GM10847 (cell line): ENCODE results near the gene DUS2.

Experiments
- POLR2A ChIP-seq: IDR thresholded peaks from 2 replicates; pipeline ENCODE4 v1.6.1; 2011; ENCODE audit not compliant: insufficient read length; ENCODE audit errors: extremely low read depth

The DUS2 gene

GRCh38 chr16:68081861-68082628, 59.0 kb downstream of the DUS2 start:
- no peak for TF ChIP-seq POLR2A

GRCh38 chr16:68082629-68083238, 59.6 kb downstream of the DUS2 start:
- TF ChIP-seq POLR2A: no peak

GRCh38 chr16:68083239-68083781, 60.2 kb downstream of the DUS2 start:
- no peak for TF ChIP-seq POLR2A

GRCh38 chr16:68083861-68084503, 60.9 kb downstream of the DUS2 start:
- no peak for TF ChIP-seq POLR2A

- peak; percentile 67 for TF ChIP-seq POLR2A
Measured at GRCh38 chr16:68084504-68085258, 61.6 kb downstream of the DUS2 start.

- peak; percentile 53 for TF ChIP-seq POLR2A
Measured at GRCh38 chr16:68085259-68086071, 62.4 kb downstream of the DUS2 start, which contains the start of gene NFATC3. TSS of gene NFATC3 (plus strand) at chr16:68085370. CDS start at chr16:68085682, 312 bp downstream.

GRCh38 chr16:68086336-68086841, 63.3 kb downstream of the DUS2 start:
- no peak for TF ChIP-seq POLR2A

GRCh38 chr16:68086860-68087268, 63.8 kb downstream of the DUS2 start:
- no peak for TF ChIP-seq POLR2A

GRCh38 chr16:68087688-68088087, 64.6 kb downstream of the DUS2 start:
- TF ChIP-seq POLR2A: no peak

- no peak for TF ChIP-seq POLR2A
Measured at GRCh38 chr16:68088130-68088972, 65.3 kb downstream of the DUS2 start.

GRCh38 chr16:68089067-68089466, 66.0 kb downstream of the DUS2 start:
- no peak for TF ChIP-seq POLR2A

GRCh38 chr16:68090130-68090529, 67.0 kb downstream of the DUS2 start:
- no peak for TF ChIP-seq POLR2A

GRCh38 chr16:68090533-68090932, 67.4 kb downstream of the DUS2 start:
- TF ChIP-seq POLR2A: no peak

- no peak for TF ChIP-seq POLR2A
Measured at GRCh38 chr16:68091380-68092261, 68.5 kb downstream of the DUS2 start.
